ACHN (cell line): ENCODE data around the gene FAM181A.

Source experiments
- DNase-seq: peaks from one replicate; pipeline ENCODE4 v3.0.0-alpha.2; 2015
- in situ Hi-C: cut with HindIII; loops from 2 replicates; pipeline ENCODE4 v1.10.0; 2017; ENCODE audit warnings: low sequenced_read_pairs, low pct_ligation_motif_present, low pct_unique_long_range_greater_than_20kb

Gene FAM181A

GRCh38 chr14:93955850-93956481 lies 28.8 kb downstream of the FAM181A start:
- no peak for DNase-seq

GRCh38 chr14:93956514-93957332 lies 29.6 kb downstream of the FAM181A start:
- DNase-seq = no peak
- in situ Hi-C loops = no loop called here

More at GRCh38 chr14:93955850-93956481, 28.8 kb downstream of the FAM181A start:
- in situ Hi-C loops = no loop called here

- in situ Hi-C loops = no loop called here
- no peak for DNase-seq
Observed at GRCh38 chr14:93957333-93957710, 30.2 kb downstream of the FAM181A start.

- no peak for DNase-seq
Observed at GRCh38 chr14:93957751-93958566, 30.8 kb downstream of the FAM181A start.

GRCh38 chr14:93958567-93959238 lies 31.6 kb downstream of the FAM181A start:
- DNase-seq = no peak
- in situ Hi-C loops = no loop called here

More at GRCh38 chr14:93957751-93958566, 30.8 kb downstream of the FAM181A start:
- in situ Hi-C loops = no loop called here

GRCh38 chr14:93959239-93960107 lies 32.3 kb downstream of the FAM181A start:
- peak; percentile 94 for DNase-seq
- in situ Hi-C loops = no loop called here

GRCh38 chr14:93960108-93960475 lies 32.9 kb downstream of the FAM181A start:
- in situ Hi-C loops = no loop called here
- no peak for DNase-seq

GRCh38 chr14:93960774-93961438 lies 33.8 kb downstream of the FAM181A start:
- in situ Hi-C loops = no loop called here
- no peak for DNase-seq

- DNase-seq = no peak
- in situ Hi-C loops = no loop called here
Observed at GRCh38 chr14:93961620-93962019, 34.5 kb downstream of the FAM181A start.

- in situ Hi-C loops = no loop called here
- DNase-seq = no peak
Observed at GRCh38 chr14:93962701-93963601, 35.8 kb downstream of the FAM181A start.

- DNase-seq = no peak
- in situ Hi-C loops = no loop called here
Observed at GRCh38 chr14:93963692-93964091, 36.5 kb downstream of the FAM181A start.

GRCh38 chr14:93964281-93964680 lies 37.1 kb downstream of the FAM181A start:
- in situ Hi-C loops = no loop called here

GRCh38 chr14:93964820-93965286 lies 37.7 kb downstream of the FAM181A start:
- no peak for DNase-seq
- in situ Hi-C loops = no loop called here

More at GRCh38 chr14:93964281-93964680, 37.1 kb downstream of the FAM181A start:
- no peak for DNase-seq

- in situ Hi-C loops = no loop called here
- peak; percentile 93 for DNase-seq
Observed at GRCh38 chr14:93965287-93965821, 38.2 kb downstream of the FAM181A start.

- no peak for DNase-seq
- in situ Hi-C loops = no loop called here
Observed at GRCh38 chr14:93965946-93966474, 38.9 kb downstream of the FAM181A start.
